Spleen (tissue), 7 donors: ENCODE data around the gene VSX2.

Source experiments
- POLR2A ChIP-seq, 3 donors: fragments of 450-650 bp; IDR thresholded peaks; one replicate each; pipeline ENCODE4 v1.5.1; 2017; ENCODE audit warnings: antibody characterized with exemption in 3 of 3, mild to moderate bottlenecking in 1 of 3
- POLR2AphosphoS5 ChIP-seq, 3 donors: sonication (generic); formaldehyde crosslinking; IDR thresholded peaks; one replicate each; pipeline ENCODE4 v1.5.1; 2017; ENCODE audit warnings: antibody characterized with exemption in 3 of 3
- TF ChIP-seq, protein P1 (sequence below), 11 experiments: fragments of 200-600 bp in 7 of 11; fragments of 450-650 bp in 4 of 11; sonication (generic) in 4 of 11; IDR thresholded peaks in 8 of 11; conservative IDR thresholded peaks in 3 of 11; 1 replicate in 7 of 11; 2 replicates in 4 of 11; pipeline versions ENCODE4 v1.4.0 to v1.8.0; 2016 to 2021; ENCODE audit warnings: antibody characterized with exemption in 11 of 11, inconsistent platforms in 4 of 11, mild to moderate bottlenecking in 1 of 11
- donor health status: DM: no; HTN: no; CAD: no; lungs with moderate emphysema.
- donor health status: DM: no; HTN: no; CAD: no.
- donor health status: DM: no; HTN: no; CAD: no.

DNA sequence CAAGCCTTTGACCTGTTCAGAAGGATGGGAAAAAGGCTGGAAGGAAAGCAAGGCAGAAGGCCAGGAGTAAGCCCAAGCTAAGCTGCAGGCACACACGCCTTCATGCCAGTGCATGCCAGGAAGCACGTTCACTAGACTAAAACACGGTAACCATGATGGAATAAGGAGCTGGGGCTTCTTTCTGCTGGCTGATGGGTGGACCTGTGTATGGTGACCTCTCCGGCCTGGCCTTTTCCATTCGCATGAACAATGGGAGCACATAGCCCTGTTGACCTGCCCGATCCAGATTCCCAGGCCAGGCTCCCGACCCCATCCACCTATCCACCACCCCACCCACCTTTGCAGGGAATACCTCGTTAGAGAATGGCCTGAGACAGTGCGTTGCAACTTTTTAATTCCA is 22.8 kb downstream of the VSX2 start:
- TF ChIP-seq, protein P1, sequence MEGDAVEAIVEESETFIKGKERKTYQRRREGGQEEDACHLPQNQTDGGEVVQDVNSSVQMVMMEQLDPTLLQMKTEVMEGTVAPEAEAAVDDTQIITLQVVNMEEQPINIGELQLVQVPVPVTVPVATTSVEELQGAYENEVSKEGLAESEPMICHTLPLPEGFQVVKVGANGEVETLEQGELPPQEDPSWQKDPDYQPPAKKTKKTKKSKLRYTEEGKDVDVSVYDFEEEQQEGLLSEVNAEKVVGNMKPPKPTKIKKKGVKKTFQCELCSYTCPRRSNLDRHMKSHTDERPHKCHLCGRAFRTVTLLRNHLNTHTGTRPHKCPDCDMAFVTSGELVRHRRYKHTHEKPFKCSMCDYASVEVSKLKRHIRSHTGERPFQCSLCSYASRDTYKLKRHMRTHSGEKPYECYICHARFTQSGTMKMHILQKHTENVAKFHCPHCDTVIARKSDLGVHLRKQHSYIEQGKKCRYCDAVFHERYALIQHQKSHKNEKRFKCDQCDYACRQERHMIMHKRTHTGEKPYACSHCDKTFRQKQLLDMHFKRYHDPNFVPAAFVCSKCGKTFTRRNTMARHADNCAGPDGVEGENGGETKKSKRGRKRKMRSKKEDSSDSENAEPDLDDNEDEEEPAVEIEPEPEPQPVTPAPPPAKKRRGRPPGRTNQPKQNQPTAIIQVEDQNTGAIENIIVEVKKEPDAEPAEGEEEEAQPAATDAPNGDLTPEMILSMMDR (IDR thresholded peaks at IDR 0.05 in 8 of 11, conservative IDR thresholded peaks at IDR 0.05 in 3 of 11), result no peak
- no peak for TF ChIP-seq POLR2AphosphoS5 (IDR thresholded peaks at IDR 0.05)
- TF ChIP-seq POLR2A (IDR thresholded peaks at IDR 0.05), result no peak
